Astrocyte (in vitro differentiated cells and primary cell): ENCODE measurements around the gene ACTN1.

Experiments
- CTCF ChIP-seq: IDR thresholded peaks from 2 replicates; pipeline ENCODE4 v1.5.1; 2011; ENCODE audit warnings: low read depth, mild to moderate bottlenecking, inconsistent platforms, low read length, moderate library complexity; ENCODE audit not compliant: insufficient read depth
- EZH2 ChIP-seq: IDR thresholded peaks from 2 replicates; pipeline ENCODE4 v1.6.1; 2012; ENCODE audit warnings: mild to moderate bottlenecking, low read length, inconsistent platforms; ENCODE audit not compliant: insufficient read depth

- TF ChIP-seq CTCF (no peak), EZH2 (no peak)
Observed at GRCh38 chr14:68877993-68878575, 101.0 kb downstream of the ACTN1 start.
